Colonic mucosa (tissue), 4 donors: ENCODE data around the gene SLC27A1. TPM values are rescaled to one million over a fixed set of nuclear protein-coding genes. Genes with fewer than 3 reads are reported as not detected.

Experiments
- DNase-seq: peaks from one replicate; pipeline ENCODE4 v3.0.0-alpha.2; 2020
- H3K27ac ChIP-seq: fragments of 200-600 bp; one replicate; pipeline ENCODE4 v1.8.0; 2021
- H3K27me3 ChIP-seq: fragments of 200-600 bp; one replicate; pipeline ENCODE4 v1.8.0; 2021
- H3K36me3 ChIP-seq: fragments of 200-600 bp; one replicate; pipeline ENCODE4 v1.8.0; 2021
- H3K4me1 ChIP-seq: fragments of 200-600 bp; one replicate; pipeline ENCODE4 v1.8.0; 2021; ENCODE audit warnings: mild to moderate bottlenecking
- H3K4me3 ChIP-seq: fragments of 200-600 bp; one replicate; pipeline ENCODE4 v1.8.0; 2021
- H3K9ac ChIP-seq, 2 donors: one replicate each; pipeline ENCODE4 v1.7.0; 2013; ENCODE audit warnings: control low read depth in 2 of 2, low read depth in 2 of 2, low read length in 2 of 2
- H3K9me3 ChIP-seq: fragments of 200-600 bp; one replicate; pipeline ENCODE4 v1.8.0; 2021
- CTCF ChIP-seq: fragments of 200-600 bp; IDR thresholded peaks from one replicate; pipeline ENCODE4 v1.8.0; 2022; ENCODE audit warnings: antibody characterized with exemption, mild to moderate bottlenecking
- intact Hi-C: fragments of 100-400 bp; cut with DNase I; formaldehyde crosslinking; loops from one replicate; pipeline ENCODE4 v1.14.1; 2022
- total RNA-seq, 2 donors: library from RNA; stranded (reverse); fragmentation: NEBNext Ultra II Directional in 1 of 2; extraction: Animal tissue kit (Norgen Biotek cat#: 25700) in 1 of 2; gene quantifications; one replicate each; pipeline ENCODE4 v1.2.1, GENCODE V29; 2021
- donor health status: healthy.
- donor health status: DM: no; HTN: no; CAD: no.
- donor health status: DM: no; HTN: no; CAD: no.

The SLC27A1 gene
- total RNA-seq, 2 donors from 2014 or later, result 4.2 to 5.1 TPM

GRCh38 chr19:17475541-17476115 lies 5.3 kb downstream of the SLC27A1 start:
- no peak overlapping the region for H3K9ac ChIP-seq
- no peak overlapping the region for H3K4me3 ChIP-seq
- H3K4me1 ChIP-seq, result no peaks in the 10 kb centered on the region
- intact Hi-C loops, result no loop called here
- no peak overlapping the region for H3K27ac ChIP-seq
- DNase-seq, result no peak
- TF ChIP-seq CTCF, result no peak
- H3K9me3 ChIP-seq, result no peaks in the 10 kb centered on the region
- H3K36me3 ChIP-seq, result no peaks in the 10 kb centered on the region
- no peaks in the 10 kb centered on the region for H3K27me3 ChIP-seq

GRCh38 chr19:17479325-17479791 lies 9.0 kb downstream of the SLC27A1 start:
- Histone ChIP-seq H3K36me3 (no peaks in the 10 kb centered on the region), H3K27me3 (no peaks in the 10 kb centered on the region), H3K9me3 (no peaks in the 10 kb centered on the region), H3K9ac (no peak overlapping the region), H3K4me1 (no peaks in the 10 kb centered on the region), H3K4me3 (no peak overlapping the region), H3K27ac (no peak overlapping the region)
- no peak for DNase-seq
- intact Hi-C loops, result no loop called here
- no peak for TF ChIP-seq CTCF

GRCh38 chr19:17481986-17482385 lies 11.7 kb downstream of the SLC27A1 start:
- no peaks in the 10 kb centered on the region for H3K4me1 ChIP-seq
- DNase-seq, result no peak
- no peaks in the 10 kb centered on the region for H3K9me3 ChIP-seq
- no peak overlapping the region for H3K27ac ChIP-seq
- no peaks in the 10 kb centered on the region for H3K27me3 ChIP-seq
- TF ChIP-seq CTCF, result no peak
- intact Hi-C loops, result no loop called here
- H3K36me3 ChIP-seq, result no peaks in the 10 kb centered on the region
- H3K9ac ChIP-seq, result no peak overlapping the region
- no peak overlapping the region for H3K4me3 ChIP-seq

GRCh38 chr19:17482877-17483604 lies 12.7 kb downstream of the SLC27A1 start:
- no peaks in the 10 kb centered on the region for H3K27me3 ChIP-seq
- no peak for DNase-seq
- no peaks in the 10 kb centered on the region for H3K9me3 ChIP-seq
- H3K27ac ChIP-seq, result no peak overlapping the region
- no peak overlapping the region for H3K4me3 ChIP-seq
- no peak for TF ChIP-seq CTCF
- intact Hi-C loops, result no loop called here
- H3K4me1 ChIP-seq, result no peaks in the 10 kb centered on the region
- no peak overlapping the region for H3K9ac ChIP-seq
- H3K36me3 ChIP-seq, result no peaks in the 10 kb centered on the region

GRCh38 chr19:17483605-17484002 lies 13.3 kb downstream of the SLC27A1 start:
- Histone ChIP-seq H3K27me3 (no peaks in the 10 kb centered on the region), H3K36me3 (no peaks in the 10 kb centered on the region), H3K4me1 (peaks cover 3% of the 10 kb centered on the region), H3K9me3 (no peaks in the 10 kb centered on the region), H3K9ac (no peak overlapping the region), H3K4me3 (no peak overlapping the region), H3K27ac (no peak overlapping the region)
- intact Hi-C loops, result no loop called here
- no peak for DNase-seq
- no peak for TF ChIP-seq CTCF
